Stimulated activated naive CD4-positive, alpha-beta T cell treated with Interleukin-2 at 50 U/mL for 16 hours (primary cell): Measurements from ENCODE around the gene ABCC1.
A peak's percentile ranks its signal among the peaks of the same experiment; 100 is the strongest.
"Not testable (repeated sequence)": the region's sequence is repeated elsewhere in the genome, so short reads cannot be mapped to it uniquely, and the experiment has no call there.

Experiments
- DNase-seq: peaks from one replicate; lab custom pipeline; 2025; lab: John Stamatoyannopoulos, UW

ABCC1 gene

DNA sequence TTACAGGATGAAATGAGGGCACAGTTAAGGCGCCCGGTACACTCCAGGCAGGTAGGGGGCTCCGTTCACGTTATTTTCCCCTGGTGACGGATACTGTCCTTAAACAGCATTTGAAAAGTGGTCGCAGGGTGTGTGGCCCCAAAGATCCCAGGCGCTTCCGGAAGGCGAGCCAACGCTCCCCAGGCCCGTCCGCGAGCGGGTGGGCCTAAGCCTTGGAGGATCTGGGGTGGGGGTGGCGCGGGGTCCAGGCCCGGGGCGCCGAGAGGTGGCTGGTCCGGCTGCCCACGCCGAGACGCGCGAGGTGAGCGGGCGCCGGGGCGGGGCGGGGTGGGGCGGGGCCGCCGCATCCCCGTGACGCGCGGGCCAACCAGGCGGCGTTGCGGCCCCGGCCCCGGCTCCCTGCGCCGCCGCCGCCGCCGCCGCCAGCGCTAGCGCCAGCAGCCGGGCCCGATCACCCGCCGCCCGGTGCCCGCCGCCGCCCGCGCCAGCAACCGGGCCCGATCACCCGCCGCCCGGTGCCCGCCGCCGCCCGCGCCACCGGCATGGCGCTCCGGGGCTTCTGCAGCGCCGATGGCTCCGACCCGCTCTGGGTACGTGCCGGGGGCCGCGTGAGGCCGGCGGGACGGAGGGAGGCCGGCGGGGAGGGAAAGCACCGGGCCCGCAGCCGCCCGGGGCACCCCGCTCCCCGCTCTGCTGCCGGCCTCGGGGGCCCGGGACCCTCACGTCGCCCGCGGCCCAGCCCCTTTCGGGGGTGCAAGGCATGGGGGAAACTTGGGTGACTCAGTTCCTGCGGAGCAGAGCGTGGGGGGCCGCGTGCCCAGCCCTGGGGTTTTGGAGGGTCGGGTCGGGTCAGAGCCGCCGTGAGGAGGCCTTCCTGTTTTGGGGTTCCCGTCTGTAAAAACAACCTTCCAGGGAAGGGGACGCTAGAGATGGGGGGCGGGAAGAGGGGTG lies at the start of gene ABCC1:
ABCC1 (plus strand) TSS at position 407 of the 951 bp plus-strand sequence; CDS start at position 543, 136 bp downstream.
- peak; percentile 65 for DNase-seq

DNA sequence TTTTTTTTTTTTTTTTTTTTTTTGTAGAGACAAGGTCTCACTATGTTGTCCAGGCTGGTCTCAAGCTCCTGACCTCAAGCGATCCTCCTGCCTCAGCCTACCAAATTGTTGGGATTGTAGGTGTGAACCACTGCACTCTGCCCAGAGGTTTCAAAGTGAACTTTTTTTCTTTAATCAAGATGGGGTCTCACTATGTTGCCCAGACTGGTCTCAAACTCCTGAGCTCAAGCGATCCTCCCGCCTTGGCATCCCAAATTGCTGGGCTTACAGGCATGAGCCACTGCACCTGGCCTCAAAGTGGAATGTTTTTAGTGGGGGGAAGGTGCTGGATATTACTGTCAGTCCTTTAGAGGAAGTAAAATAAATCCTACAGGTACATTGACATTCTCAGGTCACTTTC lies 49.1 kb upstream of the ABCC1 start:
- no peak for DNase-seq

DNA sequence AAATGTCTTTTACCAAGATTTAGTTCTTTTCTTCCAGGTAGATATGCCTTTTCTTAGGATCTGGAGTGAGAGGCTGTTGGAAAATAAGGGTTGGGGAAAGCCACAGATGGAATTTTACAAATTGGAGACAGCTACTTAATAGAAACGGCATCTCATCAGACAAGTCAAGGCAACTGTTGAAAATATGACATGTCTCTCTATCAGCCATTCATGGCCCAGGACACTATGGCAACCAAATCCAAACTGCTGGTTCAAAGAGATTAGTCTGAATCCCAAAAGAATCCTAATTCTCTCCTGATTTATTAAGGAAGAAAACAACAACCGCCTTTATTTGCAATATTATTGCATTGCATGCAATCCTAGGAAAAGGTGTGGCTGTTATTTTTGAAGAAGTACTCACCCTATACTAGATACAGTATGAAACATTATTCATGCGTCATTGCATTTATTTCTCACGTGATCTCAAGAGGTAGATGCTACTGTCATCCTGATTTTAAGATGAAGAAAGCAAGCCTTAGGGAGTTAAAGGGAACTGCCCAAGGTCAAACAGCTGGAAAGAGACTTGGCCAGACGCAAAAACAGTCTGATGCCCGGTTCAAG lies 48.4 kb upstream of the ABCC1 start:
- no peak for DNase-seq

DNA sequence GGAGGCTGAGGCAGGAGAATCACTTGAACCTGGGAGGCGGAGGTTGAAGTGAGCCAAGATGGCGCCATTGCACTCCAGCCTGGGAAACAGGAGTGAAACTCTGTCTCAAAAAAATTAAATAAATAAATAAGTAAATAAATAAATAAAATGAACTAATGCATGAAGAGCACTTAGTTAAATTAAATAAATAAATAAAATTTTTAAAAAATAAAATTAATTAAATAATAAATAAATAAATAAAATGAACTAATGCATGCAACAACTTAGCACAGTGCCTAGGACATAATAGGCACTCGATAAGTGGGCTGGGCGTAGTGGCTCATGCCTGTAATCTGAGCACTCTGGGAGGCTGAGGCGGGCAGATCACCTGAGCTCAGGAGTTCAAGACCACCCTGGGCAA lies 45.5 kb upstream of the ABCC1 start:
- DNase-seq: no peak

DNA sequence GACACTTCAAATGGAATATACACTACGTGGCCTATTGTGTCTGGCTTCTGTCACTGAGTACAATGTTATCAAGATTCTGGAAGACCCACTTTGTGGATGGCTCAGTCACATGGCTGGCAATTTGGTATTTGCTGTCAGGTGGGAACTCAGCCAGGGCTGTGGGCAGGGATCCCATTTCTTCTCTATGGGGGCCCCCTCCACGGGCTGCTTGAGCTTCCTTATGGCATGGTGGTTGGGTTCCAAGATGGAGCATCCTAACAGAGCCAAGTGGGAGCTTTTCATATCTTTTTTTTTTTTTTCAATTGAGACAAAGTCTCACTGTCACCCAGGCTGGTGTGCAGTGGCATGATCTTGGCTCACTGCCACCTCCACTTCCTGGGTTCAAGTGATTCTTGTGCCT lies 43.0 kb upstream of the ABCC1 start:
- DNase-seq: no peak

DNA sequence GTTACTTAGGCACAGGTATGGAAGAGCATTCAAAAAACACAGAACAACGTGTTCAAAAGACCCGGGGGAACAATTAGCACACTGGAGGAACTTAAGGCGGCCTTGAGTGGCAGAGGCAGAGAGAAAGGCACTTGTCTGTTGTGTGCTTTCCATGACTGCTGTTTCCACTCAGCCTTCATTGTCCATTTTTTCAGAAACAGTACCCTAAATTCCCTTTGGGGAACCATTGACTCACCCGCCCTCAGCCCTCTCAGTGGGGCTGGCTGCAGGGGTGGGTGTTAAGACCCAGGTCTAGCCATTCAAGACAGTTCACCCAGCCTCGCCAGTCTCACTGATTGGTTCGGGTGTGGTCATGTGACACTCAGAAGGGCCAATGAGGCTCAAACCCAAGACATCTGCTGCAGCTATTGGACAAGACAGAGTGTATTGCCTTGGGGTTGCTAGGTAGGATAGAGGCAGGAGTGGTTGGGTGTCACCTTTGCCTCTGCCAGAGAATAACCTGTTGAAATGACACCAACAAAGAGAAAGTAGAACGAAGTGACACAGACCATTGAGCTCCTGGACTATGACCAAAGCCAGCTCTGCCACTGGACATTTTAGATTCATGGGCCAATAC lies 41.4 kb upstream of the ABCC1 start:
- DNase-seq: peak; percentile 7

DNA sequence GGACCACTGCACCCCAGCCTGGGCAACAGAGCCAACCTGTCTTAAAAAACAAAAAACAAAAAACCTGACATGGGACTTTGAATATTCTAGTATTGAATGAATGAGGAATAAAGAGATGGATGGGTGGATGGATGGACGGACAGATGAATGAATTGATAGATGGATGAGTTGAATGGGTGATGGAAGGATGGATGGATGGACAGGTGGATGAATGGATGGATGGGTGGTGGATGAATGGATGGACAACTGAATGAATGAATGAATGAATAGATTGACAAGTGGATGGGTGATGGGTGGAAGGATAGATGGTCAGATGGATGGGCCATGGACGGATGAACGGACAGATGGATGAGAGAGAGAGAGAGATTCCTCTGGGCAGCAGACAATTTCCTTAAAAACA lies 38.2 kb upstream of the ABCC1 start:
- DNase-seq: no peak

DNA sequence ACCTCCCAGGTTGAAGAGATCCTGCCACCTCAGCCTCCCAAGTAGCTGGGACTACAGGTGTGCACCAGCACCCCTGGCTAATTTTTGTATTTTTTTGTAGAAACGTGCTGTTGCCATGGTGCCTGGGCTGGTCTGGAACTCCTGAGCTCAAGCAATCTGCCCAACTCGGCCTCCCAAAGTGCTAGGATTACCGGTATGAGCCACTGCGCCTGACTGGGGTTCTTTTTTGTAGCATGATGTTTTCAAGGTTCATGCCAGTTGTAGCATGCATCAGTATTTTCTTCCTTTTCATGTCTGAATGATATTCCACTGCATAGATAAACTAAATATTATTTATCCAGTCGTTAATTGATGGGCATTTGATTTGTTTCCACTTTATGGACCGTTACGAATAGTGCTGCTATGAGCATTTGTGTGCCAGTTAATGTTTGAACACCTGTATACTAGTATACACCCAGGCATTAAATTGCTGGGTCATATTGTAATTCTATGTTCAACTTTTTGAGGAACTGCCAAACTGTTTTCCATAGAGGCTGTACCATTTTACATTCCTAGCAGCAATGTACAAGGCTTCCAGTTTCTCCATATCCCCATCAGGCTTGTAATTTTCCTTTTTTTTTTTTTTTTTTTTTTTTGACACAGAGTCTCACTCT lies 36.2 kb upstream of the ABCC1 start:
- no peak for DNase-seq

DNA sequence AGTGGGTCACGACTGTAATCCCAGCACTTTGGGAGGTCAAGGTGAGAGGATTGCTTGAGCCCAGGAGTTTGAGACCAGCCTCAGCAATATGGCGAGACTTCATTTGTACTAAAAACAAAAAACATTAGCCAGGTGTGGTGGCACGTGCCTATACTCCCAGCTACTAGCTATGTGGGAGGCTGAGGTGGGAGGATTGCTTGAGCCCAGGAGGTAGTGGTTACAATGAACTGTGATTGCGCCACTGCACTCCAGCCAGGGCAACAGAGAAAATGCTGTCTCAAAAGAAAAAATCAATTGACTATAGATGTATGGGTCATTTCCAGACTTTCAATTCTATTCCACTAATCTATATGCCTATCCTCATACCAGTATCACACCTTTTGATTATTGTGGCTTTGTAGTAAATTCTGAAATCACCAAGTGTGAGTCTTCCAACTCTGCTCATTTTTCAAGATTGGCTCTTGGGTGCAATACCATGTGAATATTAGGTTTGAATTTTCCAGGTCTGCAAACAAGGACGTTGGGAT lies 33.8 kb upstream of the ABCC1 start:
- DNase-seq: no peak

DNA sequence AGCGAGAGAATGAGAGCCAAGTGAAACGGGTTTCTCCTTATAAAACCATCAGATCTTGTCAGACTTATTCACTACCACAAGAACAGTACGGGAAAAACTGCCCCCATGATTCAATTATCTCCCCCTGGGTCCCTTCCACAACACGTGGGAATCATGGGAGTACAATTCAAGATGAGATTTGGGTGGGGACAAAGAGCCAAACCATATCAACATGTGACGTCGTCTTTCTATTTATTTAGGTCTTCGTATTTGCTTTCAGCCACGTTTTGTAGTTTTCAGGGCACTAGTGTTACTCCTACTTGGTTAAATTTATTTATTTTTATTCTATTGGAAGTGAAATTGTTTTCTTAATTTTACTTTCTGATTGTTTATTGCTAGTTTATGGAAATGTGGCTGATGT lies 33.1 kb upstream of the ABCC1 start:
- no peak for DNase-seq

DNA sequence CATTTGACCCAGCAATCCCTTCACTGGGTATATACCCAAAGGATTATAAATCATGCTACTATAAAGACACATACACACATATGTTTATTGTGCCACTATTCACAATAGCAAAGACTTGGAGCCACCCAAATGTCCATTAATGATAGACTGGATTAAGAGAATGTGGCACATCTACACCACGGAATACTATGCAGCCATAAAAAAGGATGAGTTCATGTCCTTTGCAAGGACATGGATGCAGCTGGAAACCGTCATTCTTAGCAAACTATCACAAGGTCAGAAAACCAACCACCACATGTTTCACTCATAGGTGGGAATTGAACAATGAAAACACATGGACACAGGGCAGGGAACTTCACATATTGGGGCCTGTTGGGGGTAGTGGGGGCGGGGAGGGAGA lies 31.1 kb upstream of the ABCC1 start:
- DNase-seq: not testable (repeated sequence)

DNA sequence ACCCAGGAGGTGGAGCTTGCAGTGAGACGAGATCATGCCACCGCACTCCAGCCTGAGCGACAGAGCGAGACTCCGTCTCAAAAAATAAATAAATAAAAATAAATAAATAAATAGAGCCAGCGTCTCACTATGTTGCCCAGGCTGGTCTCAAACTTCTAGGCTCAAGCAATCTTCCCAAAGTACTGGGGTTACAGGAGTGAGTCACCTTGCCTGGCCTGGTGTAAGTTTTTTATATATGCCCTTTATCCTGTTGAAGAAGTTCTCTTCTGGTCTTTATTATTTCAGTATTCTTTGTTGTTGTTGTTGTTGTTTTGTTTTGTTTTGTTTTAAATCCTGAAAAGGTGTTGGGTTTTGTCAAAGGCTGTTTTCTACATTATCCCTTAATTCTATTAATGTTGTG lies 30.1 kb upstream of the ABCC1 start:
- DNase-seq: no peak

DNA sequence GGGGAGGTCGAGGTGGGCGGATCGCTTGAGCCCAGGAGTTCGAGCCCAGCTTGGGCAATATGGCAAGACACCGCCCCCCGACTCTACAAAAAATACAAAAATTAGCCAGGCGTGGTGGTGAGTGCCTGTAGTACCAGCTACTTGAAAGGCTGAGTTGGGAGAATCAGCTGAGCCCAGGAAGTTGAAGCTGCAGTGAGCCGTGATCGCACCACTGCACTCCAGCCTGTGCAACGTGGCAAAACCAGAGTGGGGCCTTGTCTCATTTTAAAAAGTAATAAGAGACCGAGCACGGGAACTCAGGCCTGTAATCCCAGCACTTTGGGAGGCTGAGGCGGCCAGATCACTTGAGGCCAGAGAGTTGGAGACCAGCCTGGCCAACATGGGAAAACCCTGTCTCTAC lies 24.4 kb upstream of the ABCC1 start:
- DNase-seq: no peak

DNA sequence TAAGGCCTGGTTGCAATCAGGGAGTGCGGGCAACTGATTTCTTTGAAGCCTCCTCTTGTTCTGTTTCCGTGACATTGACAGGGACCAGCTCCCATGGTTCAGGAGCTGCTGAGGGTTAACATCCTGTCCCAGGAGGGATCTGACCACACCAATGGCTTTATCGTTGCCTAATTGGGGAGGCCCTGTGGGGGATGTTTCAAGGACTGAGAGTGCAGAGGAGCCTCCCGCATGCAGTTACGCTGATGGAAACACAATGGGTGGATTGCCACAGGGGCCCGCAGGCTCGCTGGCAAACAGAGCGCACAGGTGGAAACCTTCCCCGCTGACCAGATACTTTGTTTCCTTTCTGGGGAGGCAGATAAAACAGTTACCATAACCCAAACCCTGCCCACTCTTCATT lies 23.8 kb upstream of the ABCC1 start:
- DNase-seq: no peak

DNA sequence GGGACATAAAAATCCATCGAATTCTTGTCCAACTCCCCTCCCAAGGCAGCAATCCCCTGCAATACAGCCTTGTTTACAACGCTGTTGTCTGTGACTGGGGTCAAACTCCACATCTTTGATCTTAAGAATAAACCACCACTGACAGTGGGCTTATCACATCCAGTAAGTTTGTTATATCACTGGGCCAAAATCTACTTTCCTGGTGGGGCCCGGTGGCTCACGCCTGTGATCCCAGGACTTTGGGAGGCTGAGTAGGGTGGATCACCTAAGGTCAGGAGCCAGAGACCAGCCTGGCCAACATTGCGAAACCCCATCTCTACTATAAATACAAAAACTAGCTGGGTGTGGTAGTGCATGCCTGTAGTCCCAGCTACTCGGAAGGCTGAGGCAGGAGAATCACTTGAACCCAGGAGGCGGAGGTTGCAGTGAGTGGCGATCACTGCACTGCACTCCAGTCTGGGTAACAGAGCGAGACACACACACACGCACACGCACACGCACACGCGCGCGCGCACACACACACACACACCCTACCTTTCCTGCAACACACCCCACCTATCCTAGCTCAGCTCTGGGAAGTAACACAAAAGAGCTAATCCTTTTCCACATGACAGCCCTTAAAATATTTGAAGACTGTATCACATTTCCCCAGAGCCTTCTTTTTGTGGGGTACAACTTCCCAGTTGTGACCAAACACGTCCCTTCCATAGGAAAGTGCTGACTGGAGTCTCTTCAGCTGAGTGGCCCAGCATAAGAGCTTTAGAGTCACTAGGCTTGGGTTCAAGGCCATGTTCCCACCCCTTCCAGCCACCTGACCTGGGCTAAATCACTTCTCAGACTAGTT lies 20.9 kb upstream of the ABCC1 start:
- DNase-seq: no peak

DNA sequence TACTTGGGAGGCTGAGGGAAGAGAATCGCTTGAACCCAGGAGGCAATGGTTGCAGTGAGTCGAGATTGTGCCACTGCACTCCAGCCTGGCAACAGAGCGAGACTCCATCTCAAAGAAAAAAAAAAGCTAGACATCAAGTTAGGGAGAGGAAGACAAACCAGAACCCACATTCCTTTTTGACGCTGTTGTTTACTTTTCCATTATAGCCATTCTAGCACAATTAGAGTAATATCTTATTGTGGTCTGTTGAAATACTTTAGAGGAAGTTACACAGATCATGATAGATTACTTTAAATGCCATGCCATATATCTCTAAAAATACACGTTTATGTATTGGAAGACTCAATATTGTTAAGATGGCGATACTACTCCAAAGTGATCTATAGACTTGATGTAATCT lies 16.5 kb upstream of the ABCC1 start:
- no peak for DNase-seq

DNA sequence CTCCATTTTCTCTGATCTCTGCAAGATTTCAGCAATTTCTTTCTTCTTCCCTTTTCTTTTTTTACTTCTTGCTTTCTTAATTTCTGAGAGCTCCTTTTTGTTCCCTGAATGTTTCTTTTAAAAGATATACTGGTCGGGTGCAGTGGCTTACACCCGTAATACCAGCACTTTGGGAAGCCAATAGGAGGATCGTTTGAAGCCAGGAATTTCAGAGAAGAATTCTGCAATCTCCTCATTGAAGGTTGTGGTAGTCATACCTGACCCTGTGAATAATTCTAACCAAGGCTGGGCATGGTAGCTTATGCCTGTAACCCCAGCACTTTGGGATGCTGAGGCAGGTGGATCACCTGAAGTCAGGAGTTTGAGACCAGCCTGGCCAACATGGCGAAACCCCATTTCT lies 15.6 kb upstream of the ABCC1 start:
- no peak for DNase-seq

DNA sequence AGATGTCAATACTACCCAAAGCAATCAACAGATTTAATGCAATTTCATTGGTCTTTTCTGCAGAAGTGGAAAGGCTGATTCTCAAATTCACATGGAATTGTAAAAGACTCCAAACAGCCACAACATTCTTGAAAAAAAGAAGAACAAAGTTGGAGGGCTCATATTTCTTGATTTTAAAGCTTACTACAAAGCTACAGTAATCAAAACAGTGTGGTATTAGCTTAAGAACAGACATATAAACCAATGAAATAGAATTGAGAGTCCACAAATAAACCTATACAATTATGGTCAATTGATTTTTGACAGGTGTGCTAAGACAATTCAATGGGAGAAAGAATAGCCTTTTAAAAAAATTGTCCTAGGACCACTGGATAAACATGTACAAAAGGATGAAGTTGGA lies 14.4 kb upstream of the ABCC1 start:
- DNase-seq: no peak

DNA sequence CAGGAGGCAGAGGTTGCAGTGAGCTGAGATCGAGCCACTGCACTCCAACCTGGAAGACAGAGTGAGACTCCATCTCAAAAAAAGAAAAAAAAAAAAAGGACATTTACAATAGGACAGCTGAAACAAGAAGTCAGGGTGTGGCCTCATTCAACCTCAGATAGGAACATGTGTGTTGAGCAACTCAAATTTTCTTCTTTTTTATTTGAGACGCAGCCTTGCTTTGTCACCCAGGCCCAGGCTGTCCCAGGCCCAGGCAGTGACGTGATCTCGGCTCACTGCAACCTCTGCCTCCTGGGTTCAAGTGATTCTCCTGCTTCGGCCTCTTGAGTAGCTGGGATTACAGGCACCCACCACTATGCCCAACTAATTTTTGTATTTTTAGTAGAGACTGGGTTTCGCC lies 12.6 kb upstream of the ABCC1 start:
- not testable (repeated sequence) for DNase-seq

DNA sequence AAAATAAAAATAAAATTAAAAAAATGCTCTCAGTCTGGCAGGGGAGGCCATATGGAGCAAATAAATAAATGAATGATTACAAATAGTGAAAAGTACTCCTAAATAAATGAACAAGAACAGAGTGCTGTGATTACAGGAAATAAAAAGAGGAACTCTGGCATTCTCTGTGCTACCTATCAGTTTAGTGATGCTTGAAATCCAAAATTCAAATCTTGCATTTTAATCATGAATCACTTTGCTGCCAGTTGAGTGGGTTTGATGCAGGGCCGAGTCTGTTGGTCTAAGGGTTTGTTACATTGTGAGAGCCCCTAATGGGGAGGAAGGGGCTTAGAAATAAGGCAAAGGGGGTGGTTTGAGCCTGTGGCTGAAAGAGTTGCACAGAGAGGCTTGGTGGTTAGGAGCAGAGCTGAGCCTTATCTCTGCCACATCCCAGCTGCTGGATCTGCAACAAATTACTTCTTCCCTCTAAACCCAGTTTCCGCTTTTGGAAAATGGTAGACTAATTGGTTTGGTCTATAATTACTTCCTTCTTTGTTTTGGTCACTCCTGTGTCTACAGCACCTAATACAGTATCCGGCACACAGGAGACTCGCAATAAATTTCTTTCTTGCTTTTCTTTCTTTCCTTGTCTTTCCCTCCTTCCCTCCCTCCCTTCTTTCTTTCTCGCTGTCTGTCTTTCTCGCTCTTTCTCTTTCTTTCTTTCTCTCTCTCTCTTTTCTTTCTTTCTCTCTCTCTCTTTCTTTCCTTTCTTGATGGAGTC lies 6.3 kb upstream of the ABCC1 start:
- no peak for DNase-seq
